ENCODE data around the gene USP49. TPM values are rescaled to one million over a fixed set of nuclear protein-coding genes. Genes with fewer than 3 reads are reported as not detected.

Gene USP49
- total and polyA plus RNA-seq, 2 experiments from 2014 or later, result 0.97 to 1.2 TPM

GRCh38 chr6:41757931-41758640 lies 137.1 kb downstream of the USP49 start:
- Histone ChIP-seq H3K27ac (no peak overlapping the region), H3K4me2 (ENCODE audit: unreplicated experiment) (no peak overlapping the region), H4K20me1 (ENCODE audit: insufficient read depth) (no peaks in the 10 kb centered on the region), H3F3A (ENCODE audit: insufficient read depth) (no peaks in the 10 kb centered on the region), H2AFZ (no peak overlapping the region), H3K9me2 (ENCODE audit: insufficient read depth) (no peaks in the 10 kb centered on the region), H3K79me2 (ENCODE audit: insufficient read depth) (no peaks in the 10 kb centered on the region), H3K4me1 (ENCODE audit: insufficient read depth) (no peaks in the 10 kb centered on the region), H3K27me3 (replicated peaks; ENCODE audit: insufficient read depth) (peaks cover 10% of the 10 kb centered on the region), H3K9ac (no peak overlapping the region), H3K9me3 (ENCODE audit: low read depth) (no peaks in the 10 kb centered on the region), H3K36me3 (ENCODE audit: low read depth) (no peaks in the 10 kb centered on the region), H3K4me3 (no peak overlapping the region)
- no peak for DNase-seq
- 69 to 72% methylated on average over 7 to 8 of the region's 8 CpGs for WGBS, 2 experiments (ENCODE audit: low coverage in 1 of 2, low lambda C conversion rate in 2 of 2, missing lambda C conversion rate in 2 of 2)
- TF ChIP-seq EZH2 (IDR thresholded peaks at IDR 0.05; ENCODE audit: insufficient read depth, poor library complexity, severe bottlenecking) (no peak), EZH2phosphoT487 (IDR thresholded peaks at IDR 0.05; ENCODE audit: insufficient read depth, low read depth) (no peak)
- in situ Hi-C loops (cut with MboI), result no loop called here

DNA sequence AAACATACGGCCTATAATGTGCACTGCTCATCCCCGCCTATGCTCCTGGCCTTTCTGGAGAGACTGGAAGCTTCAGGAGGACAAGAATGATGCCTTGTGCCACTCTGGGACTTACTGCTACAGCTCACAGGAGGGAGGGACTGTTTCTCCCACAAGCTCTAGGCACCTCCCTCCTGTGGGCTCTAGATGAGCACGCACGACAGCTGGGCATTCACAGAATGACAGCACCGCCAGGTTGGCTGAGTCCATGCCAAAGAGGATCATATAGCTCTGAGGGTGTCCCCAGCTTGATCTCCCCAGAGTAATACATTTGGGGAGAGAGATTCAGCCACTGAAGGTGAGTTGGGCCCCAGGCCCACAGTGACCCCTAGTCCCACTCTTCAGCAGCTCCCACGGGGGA lies 137.9 kb downstream of the USP49 start:
- in situ Hi-C loops (cut with MboI), result no loop called here

GRCh38 chr6:41756354-41756753 lies 138.8 kb downstream of the USP49 start:
- no peaks in the 10 kb centered on the region for H3K4me1 ChIP-seq (ENCODE audit: insufficient read depth)
- no peak overlapping the region for H3K9ac ChIP-seq
- H3K9me2 ChIP-seq (ENCODE audit: insufficient read depth), result no peaks in the 10 kb centered on the region
- no peak overlapping the region for H3K27ac ChIP-seq
- no peaks in the 10 kb centered on the region for H3K79me2 ChIP-seq (ENCODE audit: insufficient read depth)
- H3F3A ChIP-seq (ENCODE audit: insufficient read depth), result no peaks in the 10 kb centered on the region
- H4K20me1 ChIP-seq (ENCODE audit: insufficient read depth), result no peaks in the 10 kb centered on the region
- TF ChIP-seq EZH2 (IDR thresholded peaks at IDR 0.05; ENCODE audit: insufficient read depth, poor library complexity, severe bottlenecking) (no peak), EZH2phosphoT487 (IDR thresholded peaks at IDR 0.05; ENCODE audit: insufficient read depth, low read depth) (no peak)
- no peak for DNase-seq
- H3K27me3 ChIP-seq (replicated peaks; ENCODE audit: insufficient read depth), result peaks cover 10% of the 10 kb centered on the region
- H2AFZ ChIP-seq, result no peak overlapping the region
- no peak overlapping the region for H3K4me2 ChIP-seq (ENCODE audit: unreplicated experiment)
- WGBS, 2 experiments (ENCODE audit: low coverage in 1 of 2, low lambda C conversion rate in 2 of 2, missing lambda C conversion rate in 2 of 2), result 45 to 51% methylated on average over 9 to 13 of the region's 13 CpGs
- no peaks in the 10 kb centered on the region for H3K36me3 ChIP-seq (ENCODE audit: low read depth)
- H3K9me3 ChIP-seq (ENCODE audit: low read depth), result no peaks in the 10 kb centered on the region
- in situ Hi-C loops (cut with MboI), result no loop called here
- no peak overlapping the region for H3K4me3 ChIP-seq

More for the DNA sequence above, 137.9 kb downstream of the USP49 start:
- peaks cover 10% of the 10 kb centered on the region for H3K27me3 ChIP-seq (replicated peaks; ENCODE audit: insufficient read depth)
- no peak for DNase-seq
- H2AFZ ChIP-seq, result no peak overlapping the region
- H4K20me1 ChIP-seq (ENCODE audit: insufficient read depth), result no peaks in the 10 kb centered on the region
- TF ChIP-seq EZH2phosphoT487 (IDR thresholded peaks at IDR 0.05; ENCODE audit: insufficient read depth, low read depth), result no peak
- TF ChIP-seq EZH2 (IDR thresholded peaks at IDR 0.05; ENCODE audit: insufficient read depth, poor library complexity, severe bottlenecking), result no peak
- no peaks in the 10 kb centered on the region for H3K4me1 ChIP-seq (ENCODE audit: insufficient read depth)
- 81 to 82% methylated on average over 6 of the region's 6 CpGs for WGBS, 2 experiments (ENCODE audit: low coverage in 1 of 2, low lambda C conversion rate in 2 of 2, missing lambda C conversion rate in 2 of 2)
- H3K36me3 ChIP-seq (ENCODE audit: low read depth), result no peaks in the 10 kb centered on the region
- no peak overlapping the region for H3K27ac ChIP-seq
- no peaks in the 10 kb centered on the region for H3K9me2 ChIP-seq (ENCODE audit: insufficient read depth)
- H3K4me3 ChIP-seq, result no peak overlapping the region
- no peaks in the 10 kb centered on the region for H3F3A ChIP-seq (ENCODE audit: insufficient read depth)
- H3K79me2 ChIP-seq (ENCODE audit: insufficient read depth), result no peaks in the 10 kb centered on the region
- H3K9ac ChIP-seq, result no peak overlapping the region
- no peaks in the 10 kb centered on the region for H3K9me3 ChIP-seq (ENCODE audit: low read depth)
- no peak overlapping the region for H3K4me2 ChIP-seq (ENCODE audit: unreplicated experiment)

DNA sequence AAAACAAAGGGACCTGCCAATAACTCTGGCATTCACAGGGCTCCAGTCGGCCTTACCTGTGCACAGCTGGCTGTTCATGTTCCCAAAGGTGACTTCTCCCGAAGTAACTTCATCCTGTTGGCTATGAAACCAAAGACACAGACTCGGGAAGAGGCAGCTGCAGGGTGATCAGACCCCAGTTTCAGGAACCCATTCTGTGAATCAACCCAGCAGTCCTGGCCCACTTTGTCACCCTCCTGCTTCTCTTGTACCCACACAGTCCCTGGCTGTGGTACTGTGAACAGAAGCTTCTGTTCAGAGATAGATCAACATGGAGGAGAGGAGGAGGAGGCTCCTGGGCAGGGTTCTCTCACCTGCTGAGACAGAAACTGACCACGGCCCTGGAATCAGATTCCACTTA lies 139.3 kb downstream of the USP49 start:
- in situ Hi-C loops (cut with MboI), result no loop called here

More for the DNA sequence above, 139.3 kb downstream of the USP49 start:
- no peak overlapping the region for H3K9ac ChIP-seq
- H3K27me3 ChIP-seq (replicated peaks; ENCODE audit: insufficient read depth), result peaks cover 10% of the 10 kb centered on the region
- no peak overlapping the region for H2AFZ ChIP-seq
- H3K36me3 ChIP-seq (ENCODE audit: low read depth), result no peaks in the 10 kb centered on the region
- no peaks in the 10 kb centered on the region for H3K9me3 ChIP-seq (ENCODE audit: low read depth)
- H3K4me2 ChIP-seq (ENCODE audit: unreplicated experiment), result no peak overlapping the region
- H3K9me2 ChIP-seq (ENCODE audit: insufficient read depth), result no peaks in the 10 kb centered on the region
- no peaks in the 10 kb centered on the region for H4K20me1 ChIP-seq (ENCODE audit: insufficient read depth)
- WGBS, 2 experiments (ENCODE audit: low coverage in 1 of 2, low lambda C conversion rate in 2 of 2, missing lambda C conversion rate in 2 of 2), result 42 to 45% methylated on average over 4 of the region's 4 CpGs
- H3K79me2 ChIP-seq (ENCODE audit: insufficient read depth), result no peaks in the 10 kb centered on the region
- H3K4me1 ChIP-seq (ENCODE audit: insufficient read depth), result no peaks in the 10 kb centered on the region
- DNase-seq, result no peak
- TF ChIP-seq EZH2 (IDR thresholded peaks at IDR 0.05; ENCODE audit: insufficient read depth, poor library complexity, severe bottlenecking) (no peak), EZH2phosphoT487 (IDR thresholded peaks at IDR 0.05; ENCODE audit: insufficient read depth, low read depth) (no peak)
- no peak overlapping the region for H3K27ac ChIP-seq
- no peaks in the 10 kb centered on the region for H3F3A ChIP-seq (ENCODE audit: insufficient read depth)
- H3K4me3 ChIP-seq, result no peak overlapping the region

All from GM23248 (cell line).